DOHH2 (cell line): ENCODE data around the gene DNAH10.

ENCODE experiments used
- EZH2phosphoT487 ChIP-seq: fragments of 200-600 bp; sonication (generic); IDR thresholded peaks from 2 replicates; pipeline ENCODE4 v1.6.1; 2017; ENCODE audit warnings: borderline replicate concordance, mild to moderate bottlenecking, antibody characterized with exemption, low read length, moderate library complexity, mixed read lengths
- TF ChIP-seq, protein P1 (sequence below): fragments of 200-600 bp; sonication (generic); IDR thresholded peaks from one replicate; pipeline ENCODE4 v1.5.1; 2014; ENCODE audit warnings: antibody characterized with exemption, mild to moderate bottlenecking, low read depth, low read length; ENCODE audit not compliant: poor library complexity, severe bottlenecking

DNA sequence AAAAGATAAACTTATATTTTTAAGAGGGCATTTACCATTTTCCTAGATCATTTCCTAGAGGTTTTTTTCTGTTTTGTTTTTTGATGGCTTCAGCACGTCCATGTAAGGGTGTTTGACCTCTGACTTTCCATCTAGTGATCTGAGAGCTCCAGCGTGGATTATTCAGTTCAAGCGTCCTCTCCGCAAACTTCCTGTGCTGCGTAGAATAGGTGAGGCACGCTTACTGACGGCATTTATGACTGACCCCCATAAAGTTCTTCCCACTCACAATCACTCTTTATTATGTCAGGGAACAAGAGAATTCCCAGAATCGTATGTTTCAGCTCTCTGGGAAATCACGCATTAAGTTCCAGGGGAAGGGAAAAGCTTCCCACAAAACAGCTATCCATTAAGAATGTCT, 194.1 kb downstream of the DNAH10 start:
- TF ChIP-seq, protein P1, sequence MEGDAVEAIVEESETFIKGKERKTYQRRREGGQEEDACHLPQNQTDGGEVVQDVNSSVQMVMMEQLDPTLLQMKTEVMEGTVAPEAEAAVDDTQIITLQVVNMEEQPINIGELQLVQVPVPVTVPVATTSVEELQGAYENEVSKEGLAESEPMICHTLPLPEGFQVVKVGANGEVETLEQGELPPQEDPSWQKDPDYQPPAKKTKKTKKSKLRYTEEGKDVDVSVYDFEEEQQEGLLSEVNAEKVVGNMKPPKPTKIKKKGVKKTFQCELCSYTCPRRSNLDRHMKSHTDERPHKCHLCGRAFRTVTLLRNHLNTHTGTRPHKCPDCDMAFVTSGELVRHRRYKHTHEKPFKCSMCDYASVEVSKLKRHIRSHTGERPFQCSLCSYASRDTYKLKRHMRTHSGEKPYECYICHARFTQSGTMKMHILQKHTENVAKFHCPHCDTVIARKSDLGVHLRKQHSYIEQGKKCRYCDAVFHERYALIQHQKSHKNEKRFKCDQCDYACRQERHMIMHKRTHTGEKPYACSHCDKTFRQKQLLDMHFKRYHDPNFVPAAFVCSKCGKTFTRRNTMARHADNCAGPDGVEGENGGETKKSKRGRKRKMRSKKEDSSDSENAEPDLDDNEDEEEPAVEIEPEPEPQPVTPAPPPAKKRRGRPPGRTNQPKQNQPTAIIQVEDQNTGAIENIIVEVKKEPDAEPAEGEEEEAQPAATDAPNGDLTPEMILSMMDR: no peak
- no peak for TF ChIP-seq EZH2phosphoT487
